Measurements from ENCODE around the gene OR2A2. TPM values are rescaled to one million over a fixed set of nuclear protein-coding genes. Genes with fewer than 3 reads are reported as not detected.

OR2A2 gene, protein sequence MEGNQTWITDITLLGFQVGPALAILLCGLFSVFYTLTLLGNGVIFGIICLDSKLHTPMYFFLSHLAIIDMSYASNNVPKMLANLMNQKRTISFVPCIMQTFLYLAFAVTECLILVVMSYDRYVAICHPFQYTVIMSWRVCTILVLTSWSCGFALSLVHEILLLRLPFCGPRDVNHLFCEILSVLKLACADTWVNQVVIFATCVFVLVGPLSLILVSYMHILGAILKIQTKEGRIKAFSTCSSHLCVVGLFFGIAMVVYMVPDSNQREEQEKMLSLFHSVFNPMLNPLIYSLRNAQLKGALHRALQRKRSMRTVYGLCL
- not detected in 2 replicates for total RNA-seq

DNA sequence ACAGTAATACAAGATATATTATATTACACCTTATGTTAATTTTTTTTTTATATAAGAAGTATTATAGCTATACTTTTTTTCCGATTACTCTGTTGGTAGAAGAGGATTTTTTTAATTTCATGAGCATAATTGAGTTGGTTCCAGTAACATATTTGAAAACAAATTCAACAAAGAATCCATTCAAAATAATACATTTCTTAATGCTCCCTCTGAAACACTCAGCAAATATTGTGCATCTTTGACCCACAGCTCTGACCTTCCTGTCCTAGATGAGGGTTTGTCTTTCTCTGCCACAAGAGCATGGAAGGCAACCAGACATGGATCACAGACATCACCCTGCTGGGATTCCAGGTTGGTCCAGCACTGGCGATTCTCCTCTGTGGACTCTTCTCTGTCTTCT is at the start of gene OR2A2:
Gene OR2A2, plus strand, starts transcription at position 301 of the 400 bp plus-strand sequence. Its CDS starts 0 bp downstream, at position 301.
- H3K4me1 Mint-ChIP-seq, result no peaks in the 10 kb centered on the region
- TF ChIP-seq, protein P1, sequence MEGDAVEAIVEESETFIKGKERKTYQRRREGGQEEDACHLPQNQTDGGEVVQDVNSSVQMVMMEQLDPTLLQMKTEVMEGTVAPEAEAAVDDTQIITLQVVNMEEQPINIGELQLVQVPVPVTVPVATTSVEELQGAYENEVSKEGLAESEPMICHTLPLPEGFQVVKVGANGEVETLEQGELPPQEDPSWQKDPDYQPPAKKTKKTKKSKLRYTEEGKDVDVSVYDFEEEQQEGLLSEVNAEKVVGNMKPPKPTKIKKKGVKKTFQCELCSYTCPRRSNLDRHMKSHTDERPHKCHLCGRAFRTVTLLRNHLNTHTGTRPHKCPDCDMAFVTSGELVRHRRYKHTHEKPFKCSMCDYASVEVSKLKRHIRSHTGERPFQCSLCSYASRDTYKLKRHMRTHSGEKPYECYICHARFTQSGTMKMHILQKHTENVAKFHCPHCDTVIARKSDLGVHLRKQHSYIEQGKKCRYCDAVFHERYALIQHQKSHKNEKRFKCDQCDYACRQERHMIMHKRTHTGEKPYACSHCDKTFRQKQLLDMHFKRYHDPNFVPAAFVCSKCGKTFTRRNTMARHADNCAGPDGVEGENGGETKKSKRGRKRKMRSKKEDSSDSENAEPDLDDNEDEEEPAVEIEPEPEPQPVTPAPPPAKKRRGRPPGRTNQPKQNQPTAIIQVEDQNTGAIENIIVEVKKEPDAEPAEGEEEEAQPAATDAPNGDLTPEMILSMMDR (IDR thresholded peaks at IDR 0.05), result no peak
- no peak within 1 kb of the TSS for H3K4me3 Mint-ChIP-seq
- H3K36me3 Mint-ChIP-seq (ENCODE audit: low read depth), result no peaks in the 10 kb centered on the region
- H3K9me3 Mint-ChIP-seq, result no peaks in the 10 kb centered on the region
- H3K27ac Mint-ChIP-seq, result no peak within 1 kb of the TSS
- intact Hi-C loops (cut with micrococcal nuclease), result no loop called here
- POLR2A ChIA-PET, result no interaction called here
- CTCF ChIA-PET, result no interaction called here
- H3K27me3 Mint-ChIP-seq, result peaks cover 3% of the 10 kb centered on the region
- ATAC-seq (ENCODE audit: low read depth) (no peak), DNase-seq (no peak)

DNA sequence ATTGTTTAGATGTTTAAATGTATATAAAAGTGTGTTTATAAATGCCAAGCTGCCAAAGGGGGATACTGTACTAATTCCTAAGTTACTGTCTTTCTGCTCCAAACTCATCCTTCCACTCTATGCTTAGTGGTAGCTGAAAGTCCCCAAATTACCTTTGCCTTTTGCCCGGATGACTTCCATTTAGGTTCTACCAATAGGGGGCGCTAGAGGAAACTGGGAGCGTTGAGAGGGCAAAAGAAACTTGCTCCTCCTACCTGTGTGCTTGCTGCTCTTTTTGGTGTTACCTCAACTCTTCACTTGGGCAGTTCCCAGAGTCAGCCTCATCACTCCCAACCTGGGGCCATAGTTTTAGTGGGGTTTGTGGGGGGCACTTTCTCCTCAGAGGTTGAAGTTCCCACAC is 45.7 kb upstream of the OR2A2 start:
- Mint-ChIP-seq H3K9me3 (peaks cover 8% of the 10 kb centered on the region), H3K27me3 (peaks cover 7% of the 10 kb centered on the region), H3K4me3 (no peak overlapping the region), H3K4me1 (no peaks in the 10 kb centered on the region), H3K27ac (no peak overlapping the region), H3K36me3 (ENCODE audit: low read depth) (no peaks in the 10 kb centered on the region)
- no peak for DNase-seq
- POLR2A ChIA-PET, result no interaction called here
- no peak for ATAC-seq (ENCODE audit: low read depth)
- TF ChIP-seq, protein P1 (IDR thresholded peaks at IDR 0.05), result no peak
- intact Hi-C loops (cut with micrococcal nuclease), result no loop called here
- CTCF ChIA-PET, result no interaction called here

DNA sequence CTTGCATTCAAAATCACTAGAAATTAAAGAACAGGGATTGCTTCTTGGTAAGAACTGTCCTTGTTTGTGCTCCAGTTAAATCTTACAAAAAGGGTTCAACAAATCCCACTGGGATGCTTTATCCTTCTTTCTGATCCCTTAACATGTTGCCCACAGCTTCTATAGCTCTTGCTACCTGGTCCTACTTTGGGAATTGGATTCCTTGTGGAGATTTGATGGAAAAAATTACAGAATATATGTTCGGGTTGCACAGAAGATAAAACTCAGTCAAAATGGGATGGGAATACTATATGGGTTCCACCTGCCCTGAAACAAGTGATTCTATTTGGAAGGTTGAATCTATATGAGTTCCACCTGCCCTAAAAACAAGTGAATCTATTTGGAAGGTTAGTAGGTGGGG is 39.9 kb upstream of the OR2A2 start, which contains the start of gene OR2A25:
Gene OR2A25, plus strand, starts transcription at position 301 of the 400 bp plus-strand sequence. CDS start 4,409 bp downstream, outside the sequence.
- TF ChIP-seq, protein P1 (IDR thresholded peaks at IDR 0.05), result no peak
- Mint-ChIP-seq H3K27ac (no peak within 1 kb of the TSS), H3K4me3 (no peak within 1 kb of the TSS), H3K4me1 (no peaks in the 10 kb centered on the region), H3K9me3 (peaks cover 5% of the 10 kb centered on the region), H3K36me3 (ENCODE audit: low read depth) (no peaks in the 10 kb centered on the region), H3K27me3 (peaks cover 8% of the 10 kb centered on the region)
- POLR2A ChIA-PET, result no interaction called here
- CTCF ChIA-PET, result no interaction called here
- intact Hi-C loops (cut with micrococcal nuclease), result no loop called here
- ATAC-seq (ENCODE audit: low read depth) (no peak), DNase-seq (no peak)

DNA sequence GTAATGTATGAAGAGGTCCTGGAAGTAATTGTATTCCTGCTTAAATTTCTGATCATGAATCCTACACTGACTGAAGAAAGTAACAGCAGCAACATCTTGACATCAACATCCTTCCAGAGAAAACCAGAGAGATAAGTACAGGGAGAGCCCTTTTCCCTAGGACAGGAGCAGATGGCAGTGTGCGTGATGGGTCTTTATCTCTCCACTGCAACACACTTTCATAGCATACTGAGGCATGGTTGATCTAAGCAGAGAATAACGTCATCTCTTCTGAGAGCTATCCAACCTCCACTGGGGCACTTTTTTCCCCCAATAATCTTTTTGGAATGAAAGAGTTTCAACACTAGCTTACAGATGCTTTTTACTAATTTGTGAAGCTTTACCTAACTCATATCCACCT is 39.4 kb upstream of the OR2A2 start:
- no peak overlapping the region for H3K4me3 Mint-ChIP-seq
- TF ChIP-seq, protein P1 (IDR thresholded peaks at IDR 0.05), result no peak
- H3K27me3 Mint-ChIP-seq, result peaks cover 8% of the 10 kb centered on the region
- ChIA-PET CTCF (no interaction called here), POLR2A (no interaction called here)
- H3K9me3 Mint-ChIP-seq, result peaks cover 5% of the 10 kb centered on the region
- no peaks in the 10 kb centered on the region for H3K36me3 Mint-ChIP-seq (ENCODE audit: low read depth)
- no peaks in the 10 kb centered on the region for H3K4me1 Mint-ChIP-seq
- no peak overlapping the region for H3K27ac Mint-ChIP-seq
- no peak for ATAC-seq (ENCODE audit: low read depth)
- DNase-seq, result no peak
- intact Hi-C loops (cut with micrococcal nuclease), result no loop called here

DNA sequence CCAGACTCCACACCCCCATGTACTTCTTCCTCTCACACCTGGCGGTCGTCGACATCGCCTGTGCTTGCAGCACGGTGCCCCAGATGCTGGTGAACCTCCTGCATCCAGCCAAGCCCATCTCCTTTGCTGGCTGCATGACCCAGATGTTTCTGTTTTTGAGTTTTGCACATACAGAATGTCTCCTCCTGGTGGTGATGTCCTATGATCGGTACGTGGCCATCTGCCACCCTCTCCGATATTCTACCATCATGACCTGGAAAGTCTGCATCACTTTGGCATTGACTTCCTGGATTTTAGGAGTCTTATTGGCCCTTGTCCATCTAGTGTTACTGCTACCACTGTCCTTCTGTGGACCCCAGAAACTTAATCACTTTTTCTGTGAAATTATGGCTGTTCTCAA is 35.0 kb upstream of the OR2A2 start:
- intact Hi-C loops (cut with micrococcal nuclease), result no loop called here
- Mint-ChIP-seq H3K27ac (no peak overlapping the region), H3K4me3 (no peak overlapping the region), H3K4me1 (no peaks in the 10 kb centered on the region), H3K27me3 (peaks cover 8% of the 10 kb centered on the region), H3K9me3 (no peaks in the 10 kb centered on the region), H3K36me3 (ENCODE audit: low read depth) (no peaks in the 10 kb centered on the region)
- ChIA-PET CTCF (no interaction called here), POLR2A (no interaction called here)
- TF ChIP-seq, protein P1 (IDR thresholded peaks at IDR 0.05), result no peak
- no peak for DNase-seq
- no peak for ATAC-seq (ENCODE audit: low read depth)

Measured in activated B cell treated with CpG ODN at 0.5 μM for 24 hours (primary cell).